ENCODE measurements around the gene MARK2.
"Not testable (repeated sequence)": the region's sequence is repeated elsewhere in the genome, so short reads cannot be mapped to it uniquely, and the experiment has no call there.

GRCh38 chr11:63810383-63810782 is 28.5 kb upstream of the MARK2 start:
- TF ChIP-seq, protein P1, sequence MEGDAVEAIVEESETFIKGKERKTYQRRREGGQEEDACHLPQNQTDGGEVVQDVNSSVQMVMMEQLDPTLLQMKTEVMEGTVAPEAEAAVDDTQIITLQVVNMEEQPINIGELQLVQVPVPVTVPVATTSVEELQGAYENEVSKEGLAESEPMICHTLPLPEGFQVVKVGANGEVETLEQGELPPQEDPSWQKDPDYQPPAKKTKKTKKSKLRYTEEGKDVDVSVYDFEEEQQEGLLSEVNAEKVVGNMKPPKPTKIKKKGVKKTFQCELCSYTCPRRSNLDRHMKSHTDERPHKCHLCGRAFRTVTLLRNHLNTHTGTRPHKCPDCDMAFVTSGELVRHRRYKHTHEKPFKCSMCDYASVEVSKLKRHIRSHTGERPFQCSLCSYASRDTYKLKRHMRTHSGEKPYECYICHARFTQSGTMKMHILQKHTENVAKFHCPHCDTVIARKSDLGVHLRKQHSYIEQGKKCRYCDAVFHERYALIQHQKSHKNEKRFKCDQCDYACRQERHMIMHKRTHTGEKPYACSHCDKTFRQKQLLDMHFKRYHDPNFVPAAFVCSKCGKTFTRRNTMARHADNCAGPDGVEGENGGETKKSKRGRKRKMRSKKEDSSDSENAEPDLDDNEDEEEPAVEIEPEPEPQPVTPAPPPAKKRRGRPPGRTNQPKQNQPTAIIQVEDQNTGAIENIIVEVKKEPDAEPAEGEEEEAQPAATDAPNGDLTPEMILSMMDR (IDR thresholded peaks at IDR 0.05), result not testable (repeated sequence)
- TF ChIP-seq POLR2A (IDR thresholded peaks at IDR 0.05), result not testable (repeated sequence)

Data from heart left ventricle (tissue), 13 donors.